Prostate gland (tissue), 2 donors: ENCODE results near the gene HEXA. TPM values are rescaled to one million over a fixed set of nuclear protein-coding genes. Genes with fewer than 3 reads are reported as not detected.

Experiments used
- DNase-seq: peaks from one replicate; pipeline ENCODE4 v3.0.0-alpha.2; 2019; ENCODE audit warnings: low spot score
- H3K27ac ChIP-seq, 2 donors: fragments of 200-600 bp; sonication (generic); 2 replicates each; pipeline ENCODE4 v1.5.1; 2017 to 2019
- H3K27me3 ChIP-seq: fragments of 200-600 bp; sonication (generic); replicated peaks from 2 replicates; pipeline ENCODE4 v1.5.1; 2019; ENCODE audit not compliant: insufficient read depth
- H3K36me3 ChIP-seq, 2 donors: fragments of 200-600 bp; sonication (generic); 1 replicate in 1 of 2; 2 replicates in 1 of 2; pipeline versions ENCODE4 v1.5.1 to v1.8.1; 2017 to 2019
- H3K4me1 ChIP-seq: fragments of 200-600 bp; sonication (generic); replicated peaks from 2 replicates; pipeline ENCODE4 v1.5.1; 2019
- H3K4me3 ChIP-seq, 2 donors: fragments of 200-600 bp; sonication (generic); 2 replicates each; pipeline ENCODE4 v1.5.1; 2017 to 2019
- H3K9me3 ChIP-seq: fragments of 200-600 bp; sonication (generic); 2 replicates; pipeline ENCODE4 v1.5.1; 2017
- CTCF ChIP-seq, 4 experiments: fragments of 200-600 bp in 2 of 4; fragments of 450-650 bp in 2 of 4; sonication (generic) in 2 of 4; IDR thresholded peaks; 1 replicate in 3 of 4; 2 replicates in 1 of 4; pipeline ENCODE4 v1.5.1; 2016 to 2019; ENCODE audit warnings: antibody characterized with exemption in 4 of 4, mild to moderate bottlenecking in 2 of 4, moderate library complexity in 2 of 4
- POLR2A ChIP-seq: fragments of 450-650 bp; IDR thresholded peaks from one replicate; pipeline ENCODE4 v1.6.1; 2016; ENCODE audit warnings: antibody characterized with exemption, mild to moderate bottlenecking
- POLR2AphosphoS5 ChIP-seq: sonication (generic); formaldehyde crosslinking; IDR thresholded peaks from one replicate; pipeline ENCODE4 v1.6.1; 2017; ENCODE audit warnings: antibody characterized with exemption
- WGBS: methylation state at CpG from one replicate; pipeline ENCODE4 v1.1.5; 2018; 5-methylcytosine and 5-hydroxymethylcytosine counted together
- intact Hi-C: fragments of 100-400 bp; cut with DNase I; formaldehyde crosslinking; loops from one replicate; pipeline ENCODE4 v1.14.2; 2022
- total RNA-seq, 2 donors: library from RNA; depleted of rRNA; stranded (reverse); fragments of >200 nt; gene quantifications; one replicate each; pipeline ENCODE4 v1.1.0, GENCODE V29; 2016

HEXA gene
- total RNA-seq, 2 donors from 2014 or later, result 78.1 to 176 TPM

GRCh38 chr15:72354496-72354895, 21.3 kb downstream of the HEXA start:
- peaks cover 7 to 9% of the 10 kb centered on the region in 2 donors for H3K36me3 ChIP-seq

GRCh38 chr15:72353266-72353665, 22.5 kb downstream of the HEXA start:
- intact Hi-C loops, result no loop called here
- WGBS, result 93% methylated on average over 2 of the region's 2 CpGs
- TF ChIP-seq CTCF (IDR thresholded peaks at IDR 0.05) (no peak), POLR2AphosphoS5 (no peak), POLR2A (no peak)

More at GRCh38 chr15:72354496-72354895, 21.3 kb downstream of the HEXA start:
- Histone ChIP-seq H3K4me3 (no peak overlapping the region), H3K9me3 (no peaks in the 10 kb centered on the region), H3K4me1 (peaks cover 3% of the 10 kb centered on the region), H3K27ac (no peak overlapping the region), H3K27me3 (no peaks in the 10 kb centered on the region)
- intact Hi-C loops, result no loop called here
- TF ChIP-seq CTCF (IDR thresholded peaks at IDR 0.05), result no peak
- TF ChIP-seq POLR2A, result no peak
- TF ChIP-seq POLR2AphosphoS5, result no peak
- no peak for DNase-seq
- 100% methylated on average over 1 of the region's 1 CpG for WGBS

GRCh38 chr15:72345806-72346205, 30.0 kb downstream of the HEXA start:
- no peaks in the 10 kb centered on the region for H3K9me3 ChIP-seq
- no peaks in the 10 kb centered on the region for H3K4me1 ChIP-seq
- 91% methylated on average over 3 of the region's 3 CpGs for WGBS
- intact Hi-C loops, result no loop called here
- no peaks in the 10 kb centered on the region for H3K27me3 ChIP-seq
- no peak for DNase-seq
- TF ChIP-seq POLR2AphosphoS5 (no peak), CTCF (IDR thresholded peaks at IDR 0.05) (no peak), POLR2A (no peak)
- H3K27ac ChIP-seq, result no peak overlapping the region
- no peaks in the 10 kb centered on the region for H3K36me3 ChIP-seq
- H3K4me3 ChIP-seq, result no peak overlapping the region

More at GRCh38 chr15:72353266-72353665, 22.5 kb downstream of the HEXA start:
- H3K4me1 ChIP-seq, result peaks cover under 1% of the 10 kb centered on the region
- no peak for DNase-seq
- H3K4me3 ChIP-seq, result no peak overlapping the region
- H3K27me3 ChIP-seq, result no peaks in the 10 kb centered on the region
- H3K27ac ChIP-seq, result no peak overlapping the region
- H3K9me3 ChIP-seq, result no peaks in the 10 kb centered on the region
- peaks cover 7 to 9% of the 10 kb centered on the region in 2 donors for H3K36me3 ChIP-seq

GRCh38 chr15:72345280-72345679, 30.5 kb downstream of the HEXA start:
- WGBS, result 93% methylated on average over 7 of the region's 7 CpGs
- no peaks in the 10 kb centered on the region for H3K36me3 ChIP-seq

More at GRCh38 chr15:72345280-72345679, 30.5 kb downstream of the HEXA start:
- no peak for DNase-seq
- TF ChIP-seq CTCF (IDR thresholded peaks at IDR 0.05) (no peak), POLR2A (no peak), POLR2AphosphoS5 (no peak)
- intact Hi-C loops, result no loop called here
- Histone ChIP-seq H3K9me3 (no peaks in the 10 kb centered on the region), H3K27ac (no peak overlapping the region), H3K27me3 (no peaks in the 10 kb centered on the region), H3K4me3 (no peak overlapping the region), H3K4me1 (no peaks in the 10 kb centered on the region)
